ENCODE measurements around the gene BRSK1.

DNA sequence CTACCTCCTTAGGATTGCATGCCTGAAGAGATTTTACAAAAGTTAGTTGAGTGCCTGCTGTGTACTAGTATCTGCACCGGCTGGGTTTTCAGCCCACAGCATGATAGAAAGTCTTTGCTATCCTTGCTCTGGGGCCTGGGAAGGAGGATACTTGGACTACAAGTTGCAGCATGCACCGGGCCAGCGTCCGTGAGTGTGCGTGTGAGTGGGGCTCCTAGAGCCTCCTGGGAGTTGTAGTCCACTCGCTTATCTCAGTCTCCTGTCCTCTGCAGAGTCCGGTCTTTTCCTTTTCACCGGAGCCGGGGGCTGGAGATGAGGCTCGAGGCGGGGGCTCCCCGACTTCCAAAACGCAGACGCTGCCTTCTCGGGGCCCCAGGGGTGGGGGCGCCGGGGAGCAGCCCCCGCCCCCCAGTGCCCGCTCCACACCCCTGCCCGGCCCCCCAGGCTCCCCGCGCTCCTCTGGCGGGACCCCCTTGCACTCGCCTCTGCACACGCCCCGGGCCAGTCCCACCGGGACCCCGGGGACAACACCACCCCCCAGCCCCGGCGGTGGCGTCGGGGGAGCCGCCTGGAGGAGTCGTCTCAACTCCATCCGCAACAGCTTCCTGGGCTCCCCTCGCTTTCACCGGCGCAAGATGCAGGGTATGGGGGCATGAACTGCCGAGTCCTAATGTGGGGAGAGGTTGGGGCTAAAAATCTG lies 20.6 kb downstream of the BRSK1 start:
- TF ChIP-seq CTCF (IDR thresholded peaks at IDR 0.05) (no peak), POLR2A (IDR thresholded peaks at IDR 0.05) (no peak)
